HepG2 (cell line): ENCODE measurements around the gene MMRN2. TPM values are rescaled to one million over a fixed set of nuclear protein-coding genes. Genes with fewer than 3 reads are reported as not detected.
A peak's percentile ranks its signal among the peaks of the same experiment; 100 is the strongest.

ENCODE experiments used
- ATAC-seq: fragments of 200-7000 bp; cut with Tn5 transposase; 3 replicates; pipeline ENCODE4 v1.9.1; 2020; ENCODE audit warnings: mild to moderate bottlenecking, moderate library complexity
- BruUV-seq: library from RNA; stranded (reverse); fragments of 400-500 nt; replicated peaks from 2 replicates; lab custom pipeline; 2021; lab: Mats Ljungman, UMichigan
- CTCF ChIA-PET: fragments of 300-600 bp; formaldehyde crosslinking; extraction: SDS; loops from one replicate; lab custom pipeline; 2021; ENCODE audit warnings: low total read pairs, inconsistent platforms, low intra/inter-chr PET ratio; lab: Yijun Ruan, JAX
- POLR2A ChIA-PET: fragments of 350-600 bp; sonication (Branson Sonifier 250); formaldehyde crosslinking; loops from one replicate; lab custom pipeline; 2020; ENCODE audit warnings: antibody characterized with exemption, inconsistent platforms; lab: Yijun Ruan, JAX
- DNase-seq: peaks from one replicate; pipeline ENCODE4 v3.0.0-alpha.2; 2015; ENCODE audit warnings: low spot score
- FAIRE-seq: peaks from 3 replicates; lab custom pipeline; 2011; peaks lifted over from hg19 to GRCh38; lab: Jason Lieb, UNC
- H2AFZ ChIP-seq: one replicate; pipeline ENCODE4 v1.6.1; 2011; ENCODE audit warnings: low read length, inconsistent platforms
- H3K27ac ChIP-seq: fragments of 300-600 bp; 3 replicates; pipeline ENCODE4 v1.8.0; 2011; ENCODE audit warnings: mixed run types, mild to moderate bottlenecking, mixed read lengths, low read length, inconsistent platforms; ENCODE audit not compliant: insufficient read depth; ENCODE audit errors: extremely low read length
- H3K27me3 ChIP-seq, 2 experiments: fragments of 200-600 bp in 1 of 2; 2 replicates in 1 of 2; 3 replicates in 1 of 2; pipeline versions ENCODE4 v1.6.0 to v1.8.0; 2011; ENCODE audit warnings: low read length in 2 of 2, mild to moderate bottlenecking in 2 of 2, moderate library complexity in 2 of 2, inconsistent platforms in 1 of 2; ENCODE audit not compliant: insufficient read depth in 2 of 2, control insufficient read depth in 1 of 2
- H3K36me3 ChIP-seq, 2 experiments: fragments of 200-600 bp in 1 of 2; replicated peaks in 1 of 2; 2 replicates in 1 of 2; 3 replicates in 1 of 2; pipeline versions ENCODE4 v1.5.1 to v1.8.0; 2011; ENCODE audit warnings: low read length in 2 of 2, inconsistent platforms in 1 of 2; ENCODE audit not compliant: insufficient read depth in 2 of 2, control insufficient read depth in 1 of 2
- H3K4me1 ChIP-seq: 2 replicates; pipeline ENCODE4 v1.5.1; 2012; ENCODE audit warnings: low read length, inconsistent platforms; ENCODE audit not compliant: insufficient read depth
- H3K4me2 ChIP-seq: 2 replicates; pipeline ENCODE4 v1.6.0; 2011; ENCODE audit warnings: low read depth, low read length, inconsistent platforms
- H3K4me3 ChIP-seq, 3 experiments: fragments of 200-600 bp in 1 of 3; sonication (generic), shearing (Covaris generic) in 1 of 3; replicated peaks in 1 of 3; 2 replicates each; pipeline ENCODE4 v1.5.1; 2011 to 2016; ENCODE audit warnings: low read length in 3 of 3, inconsistent platforms in 2 of 3, low read depth in 2 of 3, mild to moderate bottlenecking in 2 of 3, control low read depth in 1 of 3, mixed read lengths in 1 of 3; ENCODE audit not compliant: insufficient read depth in 1 of 3
- H3K79me2 ChIP-seq: one replicate; pipeline ENCODE4 v1.6.1; 2011; ENCODE audit warnings: low read length, inconsistent platforms; ENCODE audit not compliant: insufficient read depth
- H3K9ac ChIP-seq: 2 replicates; pipeline ENCODE4 v1.6.0; 2011; ENCODE audit warnings: mild to moderate bottlenecking, low read depth, low read length, inconsistent platforms; ENCODE audit not compliant: insufficient read depth
- H3K9me3 ChIP-seq: 2 replicates; pipeline ENCODE4 v1.5.1; 2012; ENCODE audit warnings: mild to moderate bottlenecking, low read length
- H4K20me1 ChIP-seq: 2 replicates; pipeline ENCODE4 v1.6.0; 2011; ENCODE audit warnings: inconsistent platforms, mild to moderate bottlenecking, low read length, moderate library complexity; ENCODE audit not compliant: insufficient read depth
- ATF3 ChIP-seq: sonication (generic); formaldehyde crosslinking; IDR thresholded peaks from 2 replicates; pipeline ENCODE4 v1.4.0; 2020; ENCODE audit warnings: missing genetic modification reagents
- CBX2 ChIP-seq, 2 experiments: fragments of 200-600 bp in 1 of 2; sonication (generic); formaldehyde crosslinking in 1 of 2; IDR thresholded peaks; 2 replicates each; pipeline versions ENCODE4 v1.7.0 to v1.8.1; 2018 to 2022; ENCODE audit warnings: low read depth in 2 of 2, low read length in 1 of 2, mild to moderate bottlenecking in 1 of 2, missing genetic modification reagents in 1 of 2
- CSRNP2 ChIP-seq: sonication (generic); formaldehyde crosslinking; conservative IDR thresholded peaks from 2 replicates; pipeline ENCODE4 v1.8.0; 2022; ENCODE audit warnings: low read depth, missing genetic modification reagents
- E2F5 ChIP-seq: sonication (generic); formaldehyde crosslinking; conservative IDR thresholded peaks from 2 replicates; pipeline ENCODE4 v1.4.0; 2020; ENCODE audit warnings: missing genetic modification reagents
- EP300 ChIP-seq, 3 experiments: sonication (generic) in 1 of 3; formaldehyde crosslinking in 1 of 3; IDR thresholded peaks; 2 replicates each; pipeline versions ENCODE4 v1.5.1 to v1.6.1; 2011 to 2020; ENCODE audit warnings: low read depth in 2 of 3, low read length in 2 of 3, borderline replicate concordance in 1 of 3, improper control_type of control experiment in 1 of 3, mild to moderate bottlenecking in 1 of 3, missing genetic modification reagents in 1 of 3, moderate library complexity in 1 of 3
- MXD1 ChIP-seq: sonication (generic); formaldehyde crosslinking; IDR thresholded peaks from 2 replicates; pipeline ENCODE4 v1.4.0; 2020; ENCODE audit warnings: mild to moderate bottlenecking, missing genetic modification reagents
- SMAD1 ChIP-seq: sonication (generic); formaldehyde crosslinking; IDR thresholded peaks from 2 replicates; pipeline ENCODE4 v1.4.0; 2020; ENCODE audit warnings: missing genetic modification reagents, low read depth, mild to moderate bottlenecking, borderline replicate concordance
- STAT5B ChIP-seq: sonication (generic); formaldehyde crosslinking; IDR thresholded peaks from 2 replicates; pipeline ENCODE4 v1.4.0; 2020; ENCODE audit warnings: missing genetic modification reagents
- ZBTB33 ChIP-seq: sonication (generic); formaldehyde crosslinking; IDR thresholded peaks from 2 replicates; pipeline ENCODE4 v1.4.0; 2020; ENCODE audit warnings: missing genetic modification reagents
- ZNF556 ChIP-seq: sonication (generic); formaldehyde crosslinking; IDR thresholded peaks from 2 replicates; pipeline ENCODE4 v1.4.0; 2020; ENCODE audit warnings: mild to moderate bottlenecking, missing genetic modification reagents, borderline replicate concordance
- ZNF580 ChIP-seq: IDR thresholded peaks from 2 replicates; pipeline ENCODE4 v1.6.1; 2016; ENCODE audit warnings: low read depth, borderline replicate concordance
- ZNF660 ChIP-seq: sonication (generic); formaldehyde crosslinking; IDR thresholded peaks from 2 replicates; pipeline ENCODE4 v1.5.1; 2020; ENCODE audit warnings: mild to moderate bottlenecking, low read depth, missing genetic modification reagents, borderline replicate concordance
- ZSCAN5A ChIP-seq: sonication (generic); formaldehyde crosslinking; IDR thresholded peaks from 2 replicates; pipeline ENCODE4 v1.8.0; 2022; ENCODE audit warnings: mild to moderate bottlenecking, missing genetic modification reagents, borderline replicate concordance
- WGBS: methylation state at CpG from one replicate; pipeline ENCODE4 v1.1.6; 2017; ENCODE audit warnings: low lambda C conversion rate; 5-methylcytosine and 5-hydroxymethylcytosine counted together
- in situ Hi-C: cut with HindIII; loops from 2 replicates; pipeline ENCODE4 v1.10.0; 2017; ENCODE audit warnings: low pct_unique_long_range_greater_than_20kb; ENCODE audit not compliant: extremely low pct_ligation_motif_present
- intact Hi-C: fragments of 100-400 bp; cut with micrococcal nuclease; formaldehyde crosslinking; loops from one replicate; pipeline ENCODE4 v1.10.0; 2022; ENCODE audit not compliant: unreplicated experiment
- polyA plus RNA-seq, 8 experiments: library from polyadenylated mRNA; depleted of rRNA in 3 of 8; stranded (reverse) in 7 of 8; unstranded in 1 of 8; fragments of >200 nt; fragmentation: Illumina TruSeq in 4 of 8; extraction: Trizol in 4 of 8; gene quantifications; 2 replicates each; pipeline versions ENCODE4 v1.2.1 to v1.2.3, GENCODE V29; 2011 to 2016; ENCODE audit warnings: low read depth in 4 of 8, missing spikeins in 1 of 8, mixed read lengths in 1 of 8; ENCODE audit not compliant: insufficient read depth in 1 of 8
- total RNA-seq, 5 experiments: library from RNA; depleted of rRNA; stranded (reverse); fragments of >200 nt; fragmentation: Illumina TruSeq; extraction: Trizol; gene quantifications; 2 replicates each; pipeline ENCODE4 v1.2.3, GENCODE V29; 2016; ENCODE audit warnings: low read depth in 1 of 5
- TF ChIP-seq, protein P1 (sequence below): conservative IDR thresholded peaks from 2 replicates; pipeline ENCODE4 v1.6.1; 2018; ENCODE audit warnings: missing genetic modification reagents

MMRN2 gene
- total and polyA plus RNA-seq, 2 of the 13 experiments (the other 11 are each of a cell fraction or from before 2014, with no cell fraction given), result 0.04 TPM; not detected in 1

DNA sequence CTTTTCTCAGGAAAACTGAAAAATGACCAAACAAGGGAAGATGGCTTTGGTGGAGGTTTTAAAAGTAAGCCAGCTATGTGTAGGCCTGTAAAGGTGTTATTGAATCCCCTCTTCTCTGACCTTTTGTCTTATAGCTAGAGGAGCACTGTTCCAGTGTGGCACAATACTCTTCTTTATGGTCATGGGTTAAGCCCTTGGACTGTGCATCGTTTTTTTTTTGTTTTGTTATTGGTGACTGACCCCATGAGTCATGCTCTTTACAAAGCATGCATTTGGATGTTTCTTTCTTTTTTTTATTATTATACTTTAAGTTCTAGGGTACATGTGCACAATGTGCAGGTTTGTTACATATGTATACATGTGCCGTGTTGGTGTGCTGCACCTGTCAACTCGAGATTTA, 43.1 kb upstream of the MMRN2 start:
- no peaks in the 10 kb centered on the region for H3K36me3 ChIP-seq
- FAIRE-seq (no peak), DNase-seq (peak; percentile 3), ATAC-seq (peak; percentile 46; the same call in 1 of the 3 replicates)
- in situ Hi-C loops (no loop called here), intact Hi-C loops (no loop called here)
- BruUV-seq, result no TSS peak
- no peaks in the 10 kb centered on the region for H3K79me2 ChIP-seq
- H3K4me1 ChIP-seq, result peaks cover 6% of the 10 kb centered on the region; the same call in 1 of the 2 replicates
- no peaks in the 10 kb centered on the region for H3K9me3 ChIP-seq
- H3K27me3 ChIP-seq, result no peaks in the 10 kb centered on the region; a peak in 1 of 5 replicates
- H3K4me2 ChIP-seq, result no peak overlapping the region
- POLR2A ChIA-PET, result no interaction called here
- H3K9ac ChIP-seq, result no peak overlapping the region
- no peak overlapping the region for H3K27ac ChIP-seq
- WGBS, result 12% methylated on average over 3 of the region's 3 CpGs
- no peak overlapping the region for H3K4me3 ChIP-seq
- no peaks in the 10 kb centered on the region for H4K20me1 ChIP-seq
- CTCF ChIA-PET, result no interaction called here
- no peak overlapping the region for H2AFZ ChIP-seq
- TF ChIP-seq CSRNP2 (CRISPR knock-in tag) (no peak), ZNF556 (CRISPR knock-in tag) (no peak), ZSCAN5A (CRISPR knock-in tag) (no peak), SMAD1 (CRISPR knock-in tag) (no peak), CBX2 (IDR thresholded peaks at IDR 0.05; ENCODE audit: low read depth, low read length) (no peak), CBX2 (CRISPR knock-in tag; IDR thresholded peaks at IDR 0.05; ENCODE audit: low read depth) (no peak), ZNF580 (CRISPR knock-in tag) (no peak), MXD1 (CRISPR knock-in tag) (no peak), STAT5B (CRISPR knock-in tag) (no peak), ZNF660 (CRISPR knock-in tag) (no peak), E2F5 (CRISPR knock-in tag) (no peak), ATF3 (CRISPR knock-in tag) (no peak), ZBTB33 (no peak), EP300 (IDR thresholded peaks at IDR 0.05; ENCODE audit: low read depth in 2 of 2, low read length in 2 of 2) (no peak), EP300 (CRISPR knock-in tag; IDR thresholded peaks at IDR 0.05; ENCODE audit: borderline replicate concordance) (no peak)
- TF ChIP-seq, protein P1, sequence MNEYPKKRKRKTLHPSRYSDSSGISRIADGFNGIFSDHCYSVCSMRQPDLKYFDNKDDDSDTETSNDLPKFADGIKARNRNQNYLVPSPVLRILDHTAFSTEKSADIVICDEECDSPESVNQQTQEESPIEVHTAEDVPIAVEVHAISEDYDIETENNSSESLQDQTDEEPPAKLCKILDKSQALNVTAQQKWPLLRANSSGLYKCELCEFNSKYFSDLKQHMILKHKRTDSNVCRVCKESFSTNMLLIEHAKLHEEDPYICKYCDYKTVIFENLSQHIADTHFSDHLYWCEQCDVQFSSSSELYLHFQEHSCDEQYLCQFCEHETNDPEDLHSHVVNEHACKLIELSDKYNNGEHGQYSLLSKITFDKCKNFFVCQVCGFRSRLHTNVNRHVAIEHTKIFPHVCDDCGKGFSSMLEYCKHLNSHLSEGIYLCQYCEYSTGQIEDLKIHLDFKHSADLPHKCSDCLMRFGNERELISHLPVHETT, result no peak
